DMS153 treated with DMSO at 0.1 percent for 48 hours (cell line): ENCODE results near the gene PRRG2.
"Not testable (repeated sequence)": the region's sequence is repeated elsewhere in the genome, so short reads cannot be mapped to it uniquely, and the experiment has no call there.

Experiments used
- DNase-seq: peaks from one replicate; lab custom pipeline; 2025; ENCODE audit not compliant: unreplicated experiment; lab: John Stamatoyannopoulos, UW

PRRG2 gene

DNA sequence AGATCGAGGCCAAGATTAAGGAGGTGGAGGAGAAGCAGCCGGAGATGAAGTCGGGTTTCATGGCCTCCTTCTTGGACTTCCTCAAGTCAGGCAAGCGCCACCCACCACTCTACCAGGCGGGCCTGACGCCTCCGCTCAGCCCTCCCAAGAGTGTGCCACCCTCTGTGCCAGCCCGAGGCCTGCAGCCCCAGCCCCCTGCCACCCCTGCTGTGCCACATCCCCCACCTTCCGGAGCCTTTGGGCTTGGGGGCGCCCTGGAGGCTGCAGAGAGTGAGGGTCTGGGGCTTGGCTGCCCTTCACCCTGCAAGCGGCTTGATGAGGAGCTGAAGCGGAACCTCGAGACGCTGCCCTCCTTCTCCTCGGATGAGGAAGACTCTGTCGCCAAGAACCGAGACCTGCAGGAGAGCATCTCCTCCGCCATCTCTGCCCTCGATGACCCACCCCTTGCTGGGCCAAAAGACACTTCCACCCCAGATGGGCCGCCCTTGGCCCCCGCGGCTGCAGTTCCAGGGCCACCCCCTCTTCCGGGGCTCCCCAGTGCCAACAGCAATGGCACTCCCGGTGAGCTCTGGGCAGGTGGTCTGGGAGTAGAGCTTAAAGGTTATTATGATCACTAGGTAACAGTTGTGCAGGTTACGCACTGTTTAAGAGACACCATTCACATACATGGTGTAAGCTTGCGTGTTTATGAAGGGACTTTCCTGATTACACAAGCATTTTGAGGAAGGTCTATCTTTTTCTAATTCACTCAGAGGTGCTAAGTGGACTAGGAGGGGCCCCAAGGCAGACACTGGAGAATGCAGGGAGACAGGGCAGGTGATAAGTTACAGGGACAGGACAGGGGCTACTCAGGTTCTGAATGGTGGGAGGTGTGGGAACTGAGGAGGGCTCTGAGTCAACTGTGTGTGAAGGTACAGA is 18.5 kb downstream of the PRRG2 start:
- DNase-seq, result no peak

- no peak for DNase-seq
These were observed 20.4 kb downstream of the PRRG2 start for GRCh38 chr19:49601482-49602038.

DNA sequence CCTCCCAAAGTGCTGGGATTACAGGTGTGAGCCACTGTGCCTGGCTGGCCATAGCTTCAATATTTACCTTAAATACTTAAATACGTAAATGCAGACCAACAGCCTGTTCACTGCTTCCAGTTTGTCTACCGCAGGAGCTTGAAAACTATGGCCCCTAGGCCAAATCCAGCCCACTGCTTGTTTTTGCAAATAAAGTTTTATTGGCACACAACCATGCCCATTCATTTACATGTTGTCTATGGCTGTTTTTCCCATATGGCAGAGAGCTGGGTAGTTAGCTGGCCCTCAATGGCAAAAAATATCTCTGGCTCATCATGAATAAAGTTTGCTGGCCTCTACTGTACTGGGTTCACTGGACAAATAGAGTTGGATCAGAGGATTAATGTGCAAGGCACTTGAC is 21.7 kb downstream of the PRRG2 start:
- DNase-seq, result no peak

DNA sequence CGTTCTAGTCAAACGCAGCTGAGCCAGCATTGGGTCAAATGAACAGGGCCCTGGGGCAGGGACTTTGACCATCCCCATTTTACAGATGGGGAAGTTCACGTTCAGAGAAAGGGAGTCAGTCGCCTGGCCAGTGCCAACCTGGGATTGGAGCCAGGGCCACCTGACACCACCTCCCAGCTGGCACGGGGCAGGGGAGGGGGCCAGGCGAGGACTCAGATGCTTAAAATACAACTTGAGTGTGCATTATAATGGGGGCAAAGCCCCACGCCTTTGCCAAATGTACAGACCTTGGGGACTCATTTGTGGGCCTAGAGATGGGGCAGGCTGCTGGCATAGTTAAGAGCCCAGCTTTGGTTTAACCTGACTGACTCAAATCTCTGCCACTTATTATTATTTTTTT is 24.5 kb downstream of the PRRG2 start:
- no peak for DNase-seq

- DNase-seq, result no peak
These were observed 28.5 kb downstream of the PRRG2 start for GRCh38 chr19:49609499-49610092.

GRCh38 chr19:49613374-49613773 is 32.3 kb downstream of the PRRG2 start:
- DNase-seq, result no peak

DNA sequence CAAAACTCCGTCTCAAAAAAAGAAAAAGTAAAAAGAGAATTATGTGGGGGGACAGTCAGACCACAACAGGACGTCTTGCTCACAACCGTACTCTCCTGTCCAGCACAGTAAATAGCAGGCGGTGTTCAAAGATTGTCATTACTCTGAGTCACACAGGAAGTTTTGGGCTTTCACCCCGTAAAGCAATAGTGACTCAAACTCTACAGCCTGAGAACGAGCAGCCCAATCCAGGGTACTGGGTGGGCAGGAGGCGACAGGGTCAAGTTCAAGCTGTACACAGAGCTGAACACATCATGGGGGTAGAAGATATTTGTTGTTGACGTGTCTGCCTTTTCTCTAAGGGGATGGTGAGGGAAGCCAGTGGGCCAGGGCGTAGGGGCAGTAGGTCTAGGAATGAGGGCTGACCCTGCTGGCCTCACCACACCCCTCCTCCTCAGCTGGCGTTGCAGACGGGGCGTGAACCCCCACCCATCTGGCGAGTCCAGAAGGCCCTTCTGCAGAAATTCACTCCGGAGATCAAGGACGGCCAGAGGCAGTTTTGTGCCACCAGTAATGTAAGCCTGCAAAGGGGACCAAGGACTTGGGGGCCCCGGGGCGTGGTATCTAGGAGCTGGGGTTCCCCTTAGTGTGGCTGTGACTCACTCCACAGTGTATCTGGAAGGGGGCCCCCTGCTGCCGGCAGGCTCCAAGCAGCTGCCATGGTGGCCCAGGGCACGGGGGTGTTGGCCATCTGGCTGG is 33.1 kb downstream of the PRRG2 start:
- no peak for DNase-seq

- no peak for DNase-seq
These were observed 34.7 kb downstream of the PRRG2 start for GRCh38 chr19:49615861-49616260.

DNA sequence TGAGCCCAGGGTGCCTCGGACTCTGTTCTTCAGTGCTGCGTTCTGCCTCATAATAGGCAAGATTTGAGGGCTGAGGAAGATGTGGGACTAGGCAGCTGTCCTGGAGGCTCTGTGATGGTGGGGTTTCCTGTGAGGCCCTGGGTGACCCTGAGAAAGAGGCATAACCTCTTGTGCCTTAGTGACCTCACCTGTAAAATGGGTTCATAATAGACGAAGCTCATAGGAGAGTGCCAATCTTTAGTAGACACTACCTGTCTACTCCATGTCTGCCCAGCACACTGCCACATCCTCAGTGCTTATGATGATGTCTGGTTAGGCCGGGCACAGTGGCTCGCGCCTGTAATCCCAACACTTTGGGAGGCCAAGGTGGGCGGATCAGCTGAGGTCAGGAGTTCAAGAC is 35.4 kb downstream of the PRRG2 start:
- no peak for DNase-seq

GRCh38 chr19:49616945-49617344 is 35.8 kb downstream of the PRRG2 start:
- no peak for DNase-seq

DNA sequence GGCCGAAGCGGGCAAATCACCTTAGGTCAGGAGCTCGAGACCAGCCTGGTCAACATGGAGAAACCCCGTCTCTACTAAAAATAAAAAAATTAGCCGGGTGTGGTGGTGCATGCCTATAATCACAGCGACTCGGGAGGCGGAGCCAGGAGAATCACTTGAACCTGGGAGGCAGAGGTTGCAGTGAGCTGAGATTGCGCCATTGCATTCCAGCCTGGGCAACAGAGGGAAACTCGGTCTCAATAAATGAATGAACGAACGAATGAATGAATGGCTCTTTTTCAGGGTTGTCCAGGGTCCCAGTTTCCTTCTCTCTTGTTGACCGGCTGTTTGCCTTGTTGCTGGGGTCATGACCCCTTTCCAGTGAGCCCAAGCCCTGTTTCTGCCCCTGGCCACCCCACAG is 36.7 kb downstream of the PRRG2 start:
- not testable (repeated sequence) for DNase-seq

DNA sequence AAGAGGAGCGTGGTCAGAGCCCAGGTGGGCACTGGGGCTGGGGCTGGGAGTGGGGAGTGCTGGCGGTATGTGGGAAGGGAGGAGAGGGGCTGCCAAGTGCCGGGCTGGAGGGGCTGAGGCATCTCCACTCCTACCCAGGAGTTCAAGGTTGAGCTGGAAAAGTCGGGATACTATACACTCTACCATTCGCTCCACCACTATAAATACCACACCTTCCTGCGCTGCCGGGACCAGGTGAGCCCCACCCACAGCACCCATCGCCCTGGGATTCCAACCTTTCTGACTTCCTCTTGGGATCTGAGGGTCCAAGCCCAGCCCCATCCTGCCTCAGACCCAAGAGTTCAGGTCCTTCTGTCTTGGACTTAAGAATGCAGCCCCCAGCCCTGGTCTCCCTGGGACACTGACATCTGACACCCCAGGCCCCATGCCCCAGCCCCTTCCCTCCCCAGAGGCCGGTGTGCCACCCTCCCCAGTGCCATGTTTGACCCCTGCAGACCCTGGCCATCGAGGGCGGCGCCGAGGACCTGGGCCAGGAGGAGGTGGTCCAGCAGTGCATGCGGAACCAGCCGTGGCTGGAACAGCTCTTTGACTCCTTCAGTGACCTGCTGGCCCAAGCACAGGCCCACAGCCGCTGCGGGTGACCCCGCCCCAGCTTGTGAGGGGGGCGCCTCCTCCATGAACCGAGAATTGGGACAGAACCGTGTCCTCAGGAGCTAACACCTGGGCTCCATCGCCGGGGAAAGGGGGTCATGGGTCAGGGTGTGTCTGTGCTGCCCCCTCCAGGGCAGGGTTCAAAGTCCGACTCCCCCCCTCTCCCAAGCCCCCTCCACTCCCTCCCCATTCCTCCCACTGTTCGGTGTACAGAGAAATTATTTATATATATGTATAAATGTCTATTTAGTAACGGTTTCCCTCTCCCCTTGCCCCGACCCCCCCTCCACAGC is 44.1 kb downstream of the PRRG2 start:
- DNase-seq, result no peak

GRCh38 chr19:49626226-49626625 is 45.1 kb downstream of the PRRG2 start:
- no peak for DNase-seq

GRCh38 chr19:49629659-49630058 is 48.5 kb downstream of the PRRG2 start:
- DNase-seq, result no peak

DNA sequence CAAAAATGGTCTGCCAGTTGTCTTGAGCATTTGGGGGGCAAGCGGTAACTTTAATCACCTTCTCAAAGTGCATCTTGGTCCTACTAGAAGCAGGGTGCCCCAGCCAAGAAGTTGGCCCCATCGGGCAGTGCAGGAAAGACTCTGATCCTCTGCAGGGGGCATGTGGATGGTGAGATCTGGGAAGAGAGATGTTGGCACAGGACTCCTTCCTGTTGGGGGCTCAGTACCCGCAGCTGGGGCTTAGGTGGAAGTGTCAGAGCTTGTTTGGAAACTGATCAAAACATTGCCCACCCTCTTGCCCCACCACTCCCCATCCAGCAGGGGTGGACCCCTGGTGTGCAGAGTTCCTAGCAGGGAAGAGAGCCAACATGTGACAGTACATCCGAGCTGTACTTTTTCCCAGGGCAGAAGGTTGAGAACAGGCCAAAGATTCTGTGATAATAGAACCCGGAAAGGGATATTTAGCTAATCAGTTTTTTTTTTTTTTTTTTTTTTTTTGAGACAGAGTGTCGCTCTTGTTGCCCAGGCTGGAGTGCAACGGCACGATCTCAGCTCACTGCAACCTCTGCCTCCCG is 50.0 kb downstream of the PRRG2 start:
- DNase-seq, result no peak

GRCh38 chr19:49631610-49632192 is 50.6 kb downstream of the PRRG2 start:
- no peak for DNase-seq

DNA sequence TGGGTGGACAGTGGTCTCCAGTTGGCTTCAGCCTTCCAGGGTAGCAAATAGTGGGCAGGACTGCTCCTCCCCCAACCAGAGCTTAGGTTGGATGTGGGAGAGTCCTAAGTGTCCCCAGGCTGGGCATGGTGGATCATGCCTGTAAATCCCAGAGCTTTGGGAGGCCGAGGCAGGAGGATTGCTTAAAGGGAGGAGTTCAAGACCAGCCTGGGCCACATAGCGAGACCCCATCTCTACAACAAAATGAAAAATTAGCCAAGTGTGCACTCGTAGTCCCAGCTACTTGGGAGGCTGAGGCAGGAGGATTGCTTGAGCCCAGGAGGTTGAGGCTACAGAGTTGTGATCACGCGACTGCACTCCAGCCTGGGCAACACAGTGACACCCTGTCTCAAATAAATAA is 51.5 kb downstream of the PRRG2 start:
- no peak for DNase-seq

DNA sequence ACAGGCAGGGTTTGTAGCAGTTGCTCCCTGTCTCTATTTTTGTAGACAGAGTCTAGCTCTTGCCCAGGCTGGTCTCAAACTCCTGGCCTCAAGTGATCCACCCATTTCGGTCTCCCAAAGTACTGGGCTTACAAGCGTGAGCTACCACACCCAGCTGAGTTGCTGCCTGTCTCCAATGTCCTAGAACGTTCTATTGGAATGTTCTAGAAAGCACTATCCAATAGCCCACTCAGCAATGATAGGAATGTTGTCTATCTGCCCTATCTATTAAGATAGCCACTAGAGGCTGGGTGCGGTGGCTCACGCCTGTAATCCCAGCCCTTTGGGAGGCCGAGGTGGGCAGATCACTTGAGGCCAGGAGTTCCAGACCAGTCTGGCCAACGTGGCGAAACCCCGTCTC is 52.2 kb downstream of the PRRG2 start:
- not testable (repeated sequence) for DNase-seq

DNA sequence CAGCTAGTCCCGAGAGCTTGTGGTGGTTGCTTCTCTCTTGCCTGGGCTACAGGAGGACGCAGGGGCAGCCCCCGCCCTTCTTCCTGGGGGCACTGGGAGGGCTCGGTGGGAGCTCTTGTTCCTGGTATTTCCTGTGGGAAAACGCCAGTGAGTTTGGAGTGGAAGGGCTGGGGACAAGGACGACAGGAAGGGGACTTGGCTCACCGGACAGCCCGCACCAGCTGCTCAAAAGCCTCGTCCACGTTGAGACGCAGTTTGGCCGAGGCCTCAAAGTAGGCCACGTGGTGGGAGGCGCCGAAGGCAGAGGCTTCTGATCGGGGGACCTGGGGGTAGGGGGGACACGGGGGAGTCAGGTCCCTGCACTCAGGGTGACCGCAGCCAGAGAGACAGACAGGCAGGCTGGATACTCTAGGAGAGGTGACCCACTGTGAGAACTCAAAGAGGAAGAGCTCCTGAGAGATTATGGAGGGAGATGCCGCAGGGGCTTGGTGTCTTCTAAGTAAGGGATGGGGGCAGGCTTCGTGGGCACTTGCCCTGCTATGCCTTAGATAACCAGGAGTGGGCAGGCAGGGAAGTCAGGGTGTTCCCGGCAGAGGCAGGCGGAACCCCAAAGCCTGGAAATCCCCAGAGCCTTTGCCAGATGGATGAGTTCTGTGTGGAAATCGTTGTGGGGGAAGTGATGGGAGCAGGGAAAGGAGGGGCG is 54.6 kb downstream of the PRRG2 start:
- no peak for DNase-seq
